ENCODE measurements around the gene RDH13.

RDH13 gene, protein sequence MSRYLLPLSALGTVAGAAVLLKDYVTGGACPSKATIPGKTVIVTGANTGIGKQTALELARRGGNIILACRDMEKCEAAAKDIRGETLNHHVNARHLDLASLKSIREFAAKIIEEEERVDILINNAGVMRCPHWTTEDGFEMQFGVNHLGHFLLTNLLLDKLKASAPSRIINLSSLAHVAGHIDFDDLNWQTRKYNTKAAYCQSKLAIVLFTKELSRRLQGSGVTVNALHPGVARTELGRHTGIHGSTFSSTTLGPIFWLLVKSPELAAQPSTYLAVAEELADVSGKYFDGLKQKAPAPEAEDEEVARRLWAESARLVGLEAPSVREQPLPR

DNA sequence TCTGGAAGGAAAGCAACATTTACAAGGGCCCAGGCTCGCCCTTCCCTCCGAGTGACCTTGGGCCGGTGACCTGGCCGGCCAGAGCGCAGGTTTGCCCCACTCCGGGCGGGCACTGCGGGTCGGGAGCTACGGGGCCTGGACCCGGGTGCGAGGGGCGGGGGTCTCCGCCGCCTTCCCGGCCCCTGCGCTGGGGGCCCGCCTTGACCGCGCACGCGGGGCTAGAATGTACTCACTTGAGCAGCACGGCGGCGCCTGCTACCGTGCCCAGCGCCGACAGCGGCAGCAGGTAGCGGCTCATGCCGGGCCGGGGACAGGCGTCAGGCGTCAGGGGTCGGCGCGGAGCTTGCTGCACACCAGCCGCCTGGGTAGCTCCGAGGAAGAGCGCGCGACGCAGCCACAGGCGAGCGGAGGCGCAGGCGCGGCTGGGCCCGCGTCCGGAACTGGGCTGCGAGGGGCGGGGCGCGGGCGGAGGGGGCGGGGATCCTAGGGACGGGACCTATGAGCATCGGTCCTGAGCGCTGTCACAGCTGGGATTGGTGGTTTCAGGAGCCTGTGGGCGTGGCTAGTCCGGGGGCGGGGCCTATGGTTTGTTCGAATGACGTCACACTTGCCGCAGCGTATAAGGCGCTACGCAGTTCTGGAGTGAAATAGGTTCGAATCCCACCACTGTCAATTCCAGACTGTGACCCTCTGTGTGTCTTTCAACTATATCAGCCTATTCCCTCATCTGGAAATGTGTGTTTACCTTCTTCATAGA lies at the start of gene RDH13:
RDH13 (minus strand) TSS at position 414 of the 757 bp plus-strand sequence; CDS start at position 298, 116 bp downstream.
- ChIA-PET CTCF (interaction anchor here (0.7 to 1.6 kb wide), 6 partner anchors 10 to 570 kb away, joined by 3 to 5 read pairs (median 3); partner anchors contain the start of gene DNAAF3), POLR2A (interaction anchor here (0.5 to 1.4 kb wide), 13 partner anchors 25 to 668 kb away, joined by 3 to 7 read pairs (median 3); partner anchors contain the start of genes GP6, ISOC2, LENG8 and PPP6R1)
- no peaks in the 10 kb centered on the region for H3K9me3 ChIP-seq (ENCODE audit: control insufficient read depth, insufficient read depth, low read depth, low read length)
- H3K27ac ChIP-seq (ENCODE audit: extremely low read depth, low read depth, low read length), result peak within 1 kb of the TSS; percentile 71; the same call in 1 of the 2 replicates
- H3K4me3 ChIP-seq (ENCODE audit: low read depth, low read length), result peak within 1 kb of the TSS; percentile 88
- peaks cover 8 to 14% of the 10 kb centered on the region in 2 experiments for H3K36me3 ChIP-seq (ENCODE audit: control insufficient read depth in 2 of 2, insufficient read depth in 1 of 2, low read length in 2 of 2)
- no peaks in the 10 kb centered on the region for H3K4me1 ChIP-seq (ENCODE audit: control insufficient read depth, insufficient read depth, low read length)
- TF ChIP-seq ZNF624 (tag by site-specific recombination; IDR thresholded peaks at IDR 0.05), result no peak
- TF ChIP-seq, protein P1, sequence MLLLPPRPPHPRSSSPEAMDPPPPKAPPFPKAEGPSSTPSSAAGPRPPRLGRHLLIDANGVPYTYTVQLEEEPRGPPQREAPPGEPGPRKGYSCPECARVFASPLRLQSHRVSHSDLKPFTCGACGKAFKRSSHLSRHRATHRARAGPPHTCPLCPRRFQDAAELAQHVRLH (tag by site-specific recombination; IDR thresholded peaks at IDR 0.05), result peak; percentile 94
- TF ChIP-seq, protein P2, sequence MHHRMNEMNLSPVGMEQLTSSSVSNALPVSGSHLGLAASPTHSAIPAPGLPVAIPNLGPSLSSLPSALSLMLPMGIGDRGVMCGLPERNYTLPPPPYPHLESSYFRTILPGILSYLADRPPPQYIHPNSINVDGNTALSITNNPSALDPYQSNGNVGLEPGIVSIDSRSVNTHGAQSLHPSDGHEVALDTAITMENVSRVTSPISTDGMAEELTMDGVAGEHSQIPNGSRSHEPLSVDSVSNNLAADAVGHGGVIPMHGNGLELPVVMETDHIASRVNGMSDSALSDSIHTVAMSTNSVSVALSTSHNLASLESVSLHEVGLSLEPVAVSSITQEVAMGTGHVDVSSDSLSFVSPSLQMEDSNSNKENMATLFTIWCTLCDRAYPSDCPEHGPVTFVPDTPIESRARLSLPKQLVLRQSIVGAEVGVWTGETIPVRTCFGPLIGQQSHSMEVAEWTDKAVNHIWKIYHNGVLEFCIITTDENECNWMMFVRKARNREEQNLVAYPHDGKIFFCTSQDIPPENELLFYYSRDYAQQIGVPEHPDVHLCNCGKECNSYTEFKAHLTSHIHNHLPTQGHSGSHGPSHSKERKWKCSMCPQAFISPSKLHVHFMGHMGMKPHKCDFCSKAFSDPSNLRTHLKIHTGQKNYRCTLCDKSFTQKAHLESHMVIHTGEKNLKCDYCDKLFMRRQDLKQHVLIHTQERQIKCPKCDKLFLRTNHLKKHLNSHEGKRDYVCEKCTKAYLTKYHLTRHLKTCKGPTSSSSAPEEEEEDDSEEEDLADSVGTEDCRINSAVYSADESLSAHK (tag by site-specific recombination; IDR thresholded peaks at IDR 0.05), result 0 out of 2 replicates have a peak, but pooled peaks have one; percentile 36
- TF ChIP-seq ZNF785 (tag by site-specific recombination; IDR thresholded peaks at IDR 0.05), result peak; percentile 75; the same call in 1 of the 2 replicates
- TF ChIP-seq ZNF341 (tag by site-specific recombination; IDR thresholded peaks at IDR 0.05; ENCODE audit: low read depth), result 0 out of 2 replicates have a peak, but pooled peaks have one; percentile 12
- TF ChIP-seq, protein P3, sequence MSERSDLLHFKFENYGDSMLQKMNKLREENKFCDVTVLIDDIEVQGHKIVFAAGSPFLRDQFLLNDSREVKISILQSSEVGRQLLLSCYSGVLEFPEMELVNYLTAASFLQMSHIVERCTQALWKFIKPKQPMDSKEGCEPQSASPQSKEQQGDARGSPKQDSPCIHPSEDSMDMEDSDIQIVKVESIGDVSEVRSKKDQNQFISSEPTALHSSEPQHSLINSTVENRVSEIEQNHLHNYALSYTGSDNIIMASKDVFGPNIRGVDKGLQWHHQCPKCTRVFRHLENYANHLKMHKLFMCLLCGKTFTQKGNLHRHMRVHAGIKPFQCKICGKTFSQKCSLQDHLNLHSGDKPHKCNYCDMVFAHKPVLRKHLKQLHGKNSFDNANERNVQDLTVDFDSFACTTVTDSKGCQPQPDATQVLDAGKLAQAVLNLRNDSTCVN (tag by site-specific recombination; optimal IDR thresholded peaks at IDR 0.05), result peak; percentile 71
- TF ChIP-seq, protein P4, sequence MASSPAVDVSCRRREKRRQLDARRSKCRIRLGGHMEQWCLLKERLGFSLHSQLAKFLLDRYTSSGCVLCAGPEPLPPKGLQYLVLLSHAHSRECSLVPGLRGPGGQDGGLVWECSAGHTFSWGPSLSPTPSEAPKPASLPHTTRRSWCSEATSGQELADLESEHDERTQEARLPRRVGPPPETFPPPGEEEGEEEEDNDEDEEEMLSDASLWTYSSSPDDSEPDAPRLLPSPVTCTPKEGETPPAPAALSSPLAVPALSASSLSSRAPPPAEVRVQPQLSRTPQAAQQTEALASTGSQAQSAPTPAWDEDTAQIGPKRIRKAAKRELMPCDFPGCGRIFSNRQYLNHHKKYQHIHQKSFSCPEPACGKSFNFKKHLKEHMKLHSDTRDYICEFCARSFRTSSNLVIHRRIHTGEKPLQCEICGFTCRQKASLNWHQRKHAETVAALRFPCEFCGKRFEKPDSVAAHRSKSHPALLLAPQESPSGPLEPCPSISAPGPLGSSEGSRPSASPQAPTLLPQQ (tag by site-specific recombination; IDR thresholded peaks at IDR 0.05), result peak; percentile 33; the same call in 1 of the 2 replicates
- TF ChIP-seq ZNF324 (tag by site-specific recombination; IDR thresholded peaks at IDR 0.05), result no peak
- TF ChIP-seq ZBTB21 (tag by site-specific recombination; IDR thresholded peaks at IDR 0.05), result peak; percentile 98
- TF ChIP-seq ZBTB8A (tag by site-specific recombination; IDR thresholded peaks at IDR 0.05), result peak; percentile 80
- TF ChIP-seq SP7 (tag by site-specific recombination; IDR thresholded peaks at IDR 0.05), result peak; percentile 52; the same call in 1 of the 2 replicates
- peak; percentile 31; the same call in 1 of the 2 replicates for TF ChIP-seq ZBTB20 (tag by site-specific recombination; IDR thresholded peaks at IDR 0.05)
- TF ChIP-seq KLF8 (tag by site-specific recombination; IDR thresholded peaks at IDR 0.05), result peak; percentile 63
- TF ChIP-seq, protein P5, sequence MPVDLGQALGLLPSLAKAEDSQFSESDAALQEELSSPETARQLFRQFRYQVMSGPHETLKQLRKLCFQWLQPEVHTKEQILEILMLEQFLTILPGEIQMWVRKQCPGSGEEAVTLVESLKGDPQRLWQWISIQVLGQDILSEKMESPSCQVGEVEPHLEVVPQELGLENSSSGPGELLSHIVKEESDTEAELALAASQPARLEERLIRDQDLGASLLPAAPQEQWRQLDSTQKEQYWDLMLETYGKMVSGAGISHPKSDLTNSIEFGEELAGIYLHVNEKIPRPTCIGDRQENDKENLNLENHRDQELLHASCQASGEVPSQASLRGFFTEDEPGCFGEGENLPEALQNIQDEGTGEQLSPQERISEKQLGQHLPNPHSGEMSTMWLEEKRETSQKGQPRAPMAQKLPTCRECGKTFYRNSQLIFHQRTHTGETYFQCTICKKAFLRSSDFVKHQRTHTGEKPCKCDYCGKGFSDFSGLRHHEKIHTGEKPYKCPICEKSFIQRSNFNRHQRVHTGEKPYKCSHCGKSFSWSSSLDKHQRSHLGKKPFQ (tag by site-specific recombination; IDR thresholded peaks at IDR 0.05), result no peak
- TF ChIP-seq, protein P6, sequence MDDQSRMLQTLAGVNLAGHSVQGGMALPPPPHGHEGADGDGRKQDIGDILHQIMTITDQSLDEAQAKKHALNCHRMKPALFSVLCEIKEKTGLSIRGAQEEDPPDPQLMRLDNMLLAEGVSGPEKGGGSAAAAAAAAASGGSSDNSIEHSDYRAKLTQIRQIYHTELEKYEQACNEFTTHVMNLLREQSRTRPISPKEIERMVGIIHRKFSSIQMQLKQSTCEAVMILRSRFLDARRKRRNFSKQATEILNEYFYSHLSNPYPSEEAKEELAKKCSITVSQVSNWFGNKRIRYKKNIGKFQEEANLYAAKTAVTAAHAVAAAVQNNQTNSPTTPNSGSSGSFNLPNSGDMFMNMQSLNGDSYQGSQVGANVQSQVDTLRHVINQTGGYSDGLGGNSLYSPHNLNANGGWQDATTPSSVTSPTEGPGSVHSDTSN (CRISPR knock-in tag; IDR thresholded peaks at IDR 0.05), result peak; percentile 94
- TF ChIP-seq ZXDB (tag by site-specific recombination; IDR thresholded peaks at IDR 0.05), result peak; percentile 22
- TF ChIP-seq ZNF37A (tag by site-specific recombination; IDR thresholded peaks at IDR 0.05), result no peak
- TF ChIP-seq, protein P7, sequence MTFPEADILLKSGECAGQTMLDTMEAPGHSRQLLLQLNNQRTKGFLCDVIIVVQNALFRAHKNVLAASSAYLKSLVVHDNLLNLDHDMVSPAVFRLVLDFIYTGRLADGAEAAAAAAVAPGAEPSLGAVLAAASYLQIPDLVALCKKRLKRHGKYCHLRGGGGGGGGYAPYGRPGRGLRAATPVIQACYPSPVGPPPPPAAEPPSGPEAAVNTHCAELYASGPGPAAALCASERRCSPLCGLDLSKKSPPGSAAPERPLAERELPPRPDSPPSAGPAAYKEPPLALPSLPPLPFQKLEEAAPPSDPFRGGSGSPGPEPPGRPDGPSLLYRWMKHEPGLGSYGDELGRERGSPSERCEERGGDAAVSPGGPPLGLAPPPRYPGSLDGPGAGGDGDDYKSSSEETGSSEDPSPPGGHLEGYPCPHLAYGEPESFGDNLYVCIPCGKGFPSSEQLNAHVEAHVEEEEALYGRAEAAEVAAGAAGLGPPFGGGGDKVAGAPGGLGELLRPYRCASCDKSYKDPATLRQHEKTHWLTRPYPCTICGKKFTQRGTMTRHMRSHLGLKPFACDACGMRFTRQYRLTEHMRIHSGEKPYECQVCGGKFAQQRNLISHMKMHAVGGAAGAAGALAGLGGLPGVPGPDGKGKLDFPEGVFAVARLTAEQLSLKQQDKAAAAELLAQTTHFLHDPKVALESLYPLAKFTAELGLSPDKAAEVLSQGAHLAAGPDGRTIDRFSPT (tag by site-specific recombination; IDR thresholded peaks at IDR 0.05), result 0 out of 2 replicates have a peak, but pooled peaks have one; percentile 14
- peak; percentile 87 for TF ChIP-seq SP2 (tag by site-specific recombination; IDR thresholded peaks at IDR 0.05)
- TF ChIP-seq KLF9 (tag by site-specific recombination; IDR thresholded peaks at IDR 0.05; ENCODE audit: low read depth), result peak; percentile 54
- peak; percentile 19; the same call in 1 of the 2 replicates for TF ChIP-seq ZSCAN30 (tag by site-specific recombination; IDR thresholded peaks at IDR 0.05)
- peak; percentile 98 for TF ChIP-seq ZNF629 (tag by site-specific recombination; IDR thresholded peaks at IDR 0.05)
- peak; percentile 54; the same call in 1 of the 2 replicates for TF ChIP-seq ZNF335 (tag by site-specific recombination; conservative IDR thresholded peaks at IDR 0.05)
- TF ChIP-seq EGR2 (tag by site-specific recombination; IDR thresholded peaks at IDR 0.05; ENCODE audit: low read depth), result peak; percentile 20; the same call in 1 of the 2 replicates
- TF ChIP-seq SP3 (tag by site-specific recombination; IDR thresholded peaks at IDR 0.05), result peak; percentile 94
